ENCODE data around the gene MLN.
"Not testable (repeated sequence)": the region's sequence is repeated elsewhere in the genome, so short reads cannot be mapped to it uniquely, and the experiment has no call there.

MLN gene

GRCh38 chr6:33834401-33835392 is 30.9 kb upstream of the MLN start:
- DNase-seq (ENCODE audit: low read depth, low spot score): no peak

- no peak for DNase-seq (ENCODE audit: low read depth, low spot score)
Measured at GRCh38 chr6:33833599-33833998, 29.8 kb upstream of the MLN start.

- DNase-seq (ENCODE audit: low read depth, low spot score): not testable (repeated sequence)
Measured at GRCh38 chr6:33832831-33833230, 29.0 kb upstream of the MLN start.

GRCh38 chr6:33831725-33832124 is 27.9 kb upstream of the MLN start:
- DNase-seq (ENCODE audit: low read depth, low spot score): not testable (repeated sequence)

GRCh38 chr6:33830635-33831240 is 26.9 kb upstream of the MLN start:
- DNase-seq (ENCODE audit: low read depth, low spot score): no peak

- peak; percentile 20 for DNase-seq (ENCODE audit: low read depth, low spot score)
Measured at GRCh38 chr6:33828764-33829731, 25.2 kb upstream of the MLN start.

- no peak for DNase-seq (ENCODE audit: low read depth, low spot score)
Measured at GRCh38 chr6:33828452-33828763, 24.6 kb upstream of the MLN start.

- no peak for DNase-seq (ENCODE audit: low read depth, low spot score)
Measured at GRCh38 chr6:33827546-33828451, 24.0 kb upstream of the MLN start.

- DNase-seq (ENCODE audit: low read depth, low spot score): no peak
Measured at GRCh38 chr6:33826537-33826936, 22.7 kb upstream of the MLN start.

GRCh38 chr6:33824461-33825154 is 20.8 kb upstream of the MLN start:
- DNase-seq (ENCODE audit: low read depth, low spot score): no peak

- no peak for DNase-seq (ENCODE audit: low read depth, low spot score)
Measured at GRCh38 chr6:33823806-33824205, 20.0 kb upstream of the MLN start.

GRCh38 chr6:33822575-33823395 is 19.0 kb upstream of the MLN start:
- peak; percentile 28 for DNase-seq (ENCODE audit: low read depth, low spot score)

GRCh38 chr6:33820784-33821520 is 17.1 kb upstream of the MLN start:
- no peak for DNase-seq (ENCODE audit: low read depth, low spot score)

- DNase-seq (ENCODE audit: low read depth, low spot score): no peak
Measured at GRCh38 chr6:33820243-33820642, 16.4 kb upstream of the MLN start.

GRCh38 chr6:33819021-33819420 is 15.2 kb upstream of the MLN start:
- no peak for DNase-seq (ENCODE audit: low read depth, low spot score)

- DNase-seq (ENCODE audit: low read depth, low spot score): no peak
Measured at GRCh38 chr6:33818293-33818692, 14.5 kb upstream of the MLN start.

GRCh38 chr6:33817489-33817888 is 13.7 kb upstream of the MLN start:
- DNase-seq (ENCODE audit: low read depth, low spot score): no peak

- no peak for DNase-seq (ENCODE audit: low read depth, low spot score)
Measured at GRCh38 chr6:33816911-33817310, 13.1 kb upstream of the MLN start.

- DNase-seq (ENCODE audit: low read depth, low spot score): peak; percentile 21
Measured at GRCh38 chr6:33815854-33816253, 12.1 kb upstream of the MLN start.

Measured in astrocyte of the hippocampus (primary cell).